Loucy (cell line): ENCODE measurements around the gene SH2D4B.

Experiments
- H2AFZ ChIP-seq: fragments of 200-600 bp; sonication (generic); 2 replicates; pipeline ENCODE4 v1.6.0; 2016; ENCODE audit warnings: antibody characterized with exemption, mild to moderate bottlenecking, low read length, moderate library complexity
- H3F3A ChIP-seq: fragments of 200-600 bp; 2 replicates; pipeline ENCODE4 v1.6.0; 2016; ENCODE audit warnings: antibody characterized with exemption, low read depth, mild to moderate bottlenecking
- H3K27me3 ChIP-seq: fragments of 200-600 bp; sonication (generic); 2 replicates; pipeline ENCODE4 v1.6.1; 2014; ENCODE audit warnings: low read length, mild to moderate bottlenecking; ENCODE audit not compliant: insufficient read depth, poor library complexity, severe bottlenecking
- H3K36me3 ChIP-seq: fragments of 200-600 bp; sonication (generic); 2 replicates; pipeline ENCODE4 v1.6.1; 2016; ENCODE audit warnings: low read length; ENCODE audit not compliant: insufficient read depth
- H3K4me1 ChIP-seq: fragments of 200-600 bp; sonication (generic); 2 replicates; pipeline ENCODE4 v1.5.1; 2014; ENCODE audit warnings: low read length, mild to moderate bottlenecking; ENCODE audit not compliant: insufficient read depth, poor library complexity, severe bottlenecking
- H3K4me2 ChIP-seq: fragments of 200-600 bp; sonication (generic); 2 replicates; pipeline ENCODE4 v1.6.0; 2014; ENCODE audit warnings: antibody characterized with exemption, low read length, low read depth, mild to moderate bottlenecking; ENCODE audit not compliant: poor library complexity, severe bottlenecking
- H3K4me3 ChIP-seq: fragments of 200-600 bp; sonication (generic); 2 replicates; pipeline ENCODE4 v1.5.1; 2014; ENCODE audit warnings: low read length, mild to moderate bottlenecking, mixed read lengths; ENCODE audit not compliant: poor library complexity, severe bottlenecking
- H3K79me2 ChIP-seq: fragments of 200-600 bp; sonication (generic); 2 replicates; pipeline ENCODE4 v1.6.1; 2014; ENCODE audit warnings: low read length; ENCODE audit not compliant: insufficient read depth
- H3K9ac ChIP-seq: fragments of 200-600 bp; sonication (generic); 2 replicates; pipeline ENCODE4 v1.6.0; 2014; ENCODE audit warnings: mild to moderate bottlenecking, low read depth, low read length, moderate library complexity; ENCODE audit not compliant: poor library complexity, severe bottlenecking
- H3K9me2 ChIP-seq: fragments of 200-600 bp; sonication (generic); replicated peaks from 2 replicates; pipeline ENCODE4 v1.6.1; 2016; ENCODE audit warnings: low read depth, low read length, mixed read lengths
- H3K9me3 ChIP-seq: fragments of 200-600 bp; sonication (generic); 2 replicates; pipeline ENCODE4 v1.6.1; 2014; ENCODE audit warnings: mild to moderate bottlenecking, antibody characterized with exemption, low read length, low read depth; ENCODE audit not compliant: insufficient read depth
- H4K20me1 ChIP-seq: fragments of 200-600 bp; sonication (generic); 2 replicates; pipeline ENCODE4 v1.6.0; 2014; ENCODE audit warnings: antibody characterized with exemption, low read length, mild to moderate bottlenecking; ENCODE audit not compliant: insufficient read depth, poor library complexity, severe bottlenecking
- CTCF ChIP-seq: fragments of 200-600 bp; sonication (generic); conservative IDR thresholded peaks from 2 replicates; pipeline ENCODE4 v1.5.1; 2014; ENCODE audit warnings: mild to moderate bottlenecking, antibody characterized with exemption, low read length
- EZH2phosphoT487 ChIP-seq: fragments of 200-600 bp; IDR thresholded peaks from 2 replicates; pipeline ENCODE4 v1.6.1; 2018; ENCODE audit warnings: antibody characterized with exemption, mild to moderate bottlenecking, moderate library complexity, borderline replicate concordance

The SH2D4B gene

GRCh38 chr10:80506836-80507487 lies 30.7 kb upstream of the SH2D4B start:
- Histone ChIP-seq H3K4me3 (no peak overlapping the region), H3K4me2 (no peak overlapping the region), H2AFZ (no peak overlapping the region), H3K36me3 (peaks cover 34% of the 10 kb centered on the region; the same call in 1 of the 2 replicates), H3K4me1 (no peaks in the 10 kb centered on the region), H3K9me2 (no peaks in the 10 kb centered on the region), H3K79me2 (peaks cover 9% of the 10 kb centered on the region; the same call in 1 of the 2 replicates), H3K27me3 (no peaks in the 10 kb centered on the region), H3K9me3 (no peaks in the 10 kb centered on the region), H3K9ac (no peak overlapping the region), H4K20me1 (peaks cover 4% of the 10 kb centered on the region), H3F3A (no peaks in the 10 kb centered on the region)
- TF ChIP-seq CTCF = no peak
- TF ChIP-seq EZH2phosphoT487 = no peak

GRCh38 chr10:80509108-80509402 lies 28.6 kb upstream of the SH2D4B start:
- peaks cover 4% of the 10 kb centered on the region for H4K20me1 ChIP-seq
- no peaks in the 10 kb centered on the region for H3K9me2 ChIP-seq
- H3K79me2 ChIP-seq = no peaks in the 10 kb centered on the region
- no peak for TF ChIP-seq EZH2phosphoT487
- no peak for TF ChIP-seq CTCF
- no peaks in the 10 kb centered on the region for H3F3A ChIP-seq
- no peaks in the 10 kb centered on the region for H3K27me3 ChIP-seq
- no peaks in the 10 kb centered on the region for H3K4me1 ChIP-seq
- no peak overlapping the region for H3K4me3 ChIP-seq
- H3K36me3 ChIP-seq = peaks cover 54% of the 10 kb centered on the region; the same call in 1 of the 2 replicates
- no peak overlapping the region for H3K4me2 ChIP-seq
- no peak overlapping the region for H3K9ac ChIP-seq
- no peaks in the 10 kb centered on the region for H3K9me3 ChIP-seq
- H2AFZ ChIP-seq = no peak overlapping the region

GRCh38 chr10:80509403-80510161 lies 28.1 kb upstream of the SH2D4B start:
- Histone ChIP-seq H2AFZ (no peak overlapping the region), H3K36me3 (peaks cover 59% of the 10 kb centered on the region; the same call in 1 of the 2 replicates), H3K79me2 (no peaks in the 10 kb centered on the region), H3K4me3 (no peak overlapping the region), H3K27me3 (no peaks in the 10 kb centered on the region), H3F3A (no peaks in the 10 kb centered on the region), H3K9me3 (no peaks in the 10 kb centered on the region), H3K9me2 (no peaks in the 10 kb centered on the region), H3K4me1 (no peaks in the 10 kb centered on the region), H3K9ac (no peak overlapping the region), H3K4me2 (no peak overlapping the region), H4K20me1 (peaks cover 4% of the 10 kb centered on the region)
- TF ChIP-seq EZH2phosphoT487 (no peak), CTCF (no peak)
